ENCODE results near the gene ZBTB45. TPM values are rescaled to one million over a fixed set of nuclear protein-coding genes. Genes with fewer than 3 reads are reported as not detected.

ZBTB45 gene
- total RNA-seq, 1 experiment from 2014 or later: 19.6 TPM

DNA sequence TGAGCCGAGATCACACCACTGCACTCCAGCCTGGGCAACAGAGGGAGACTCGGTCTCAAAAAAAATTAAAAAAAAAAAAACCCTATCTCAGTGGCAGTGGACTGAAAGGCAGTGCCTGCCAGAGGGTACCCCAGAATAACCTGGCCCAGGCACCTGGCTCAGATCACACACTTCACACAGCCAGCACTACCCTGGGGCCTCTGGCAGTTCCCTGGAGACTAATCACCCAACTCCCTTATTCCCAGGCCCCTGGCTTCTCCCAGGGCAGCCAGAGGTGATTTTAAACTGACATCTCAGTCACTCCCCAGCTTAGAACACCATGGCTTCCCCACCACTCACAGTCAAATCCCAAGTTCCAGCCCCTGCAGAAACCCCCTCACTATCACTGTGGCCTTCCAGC, 4.4 kb downstream of the ZBTB45 start:
- Mint-ChIP-seq H3K36me3 (ENCODE audit: insufficient read depth, unreplicated experiment) (peaks cover 84% of the 10 kb centered on the region), H3K4me1 (ENCODE audit: low read depth, unreplicated experiment) (peaks cover 39% of the 10 kb centered on the region), H3K9me3 (ENCODE audit: low read depth, unreplicated experiment) (no peaks in the 10 kb centered on the region), H3K4me3 (ENCODE audit: low read depth, unreplicated experiment) (peak overlapping the region; percentile 16), H3K27ac (ENCODE audit: unreplicated experiment) (no peak overlapping the region), H3K27me3 (ENCODE audit: unreplicated experiment) (no peaks in the 10 kb centered on the region)
- no TSS peak for BruUV-seq (replicated peaks)
- intact Hi-C loops (cut with micrococcal nuclease; ENCODE audit: unreplicated experiment): no loop called here
- CTCF ChIA-PET: no interaction called here
- no peak for DNase-seq
- TF ChIP-seq, protein P1, sequence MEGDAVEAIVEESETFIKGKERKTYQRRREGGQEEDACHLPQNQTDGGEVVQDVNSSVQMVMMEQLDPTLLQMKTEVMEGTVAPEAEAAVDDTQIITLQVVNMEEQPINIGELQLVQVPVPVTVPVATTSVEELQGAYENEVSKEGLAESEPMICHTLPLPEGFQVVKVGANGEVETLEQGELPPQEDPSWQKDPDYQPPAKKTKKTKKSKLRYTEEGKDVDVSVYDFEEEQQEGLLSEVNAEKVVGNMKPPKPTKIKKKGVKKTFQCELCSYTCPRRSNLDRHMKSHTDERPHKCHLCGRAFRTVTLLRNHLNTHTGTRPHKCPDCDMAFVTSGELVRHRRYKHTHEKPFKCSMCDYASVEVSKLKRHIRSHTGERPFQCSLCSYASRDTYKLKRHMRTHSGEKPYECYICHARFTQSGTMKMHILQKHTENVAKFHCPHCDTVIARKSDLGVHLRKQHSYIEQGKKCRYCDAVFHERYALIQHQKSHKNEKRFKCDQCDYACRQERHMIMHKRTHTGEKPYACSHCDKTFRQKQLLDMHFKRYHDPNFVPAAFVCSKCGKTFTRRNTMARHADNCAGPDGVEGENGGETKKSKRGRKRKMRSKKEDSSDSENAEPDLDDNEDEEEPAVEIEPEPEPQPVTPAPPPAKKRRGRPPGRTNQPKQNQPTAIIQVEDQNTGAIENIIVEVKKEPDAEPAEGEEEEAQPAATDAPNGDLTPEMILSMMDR (IDR thresholded peaks at IDR 0.05; ENCODE audit: unreplicated experiment): no peak

- no peaks in the 10 kb centered on the region for H3K27me3 Mint-ChIP-seq (ENCODE audit: unreplicated experiment)
- no TSS peak for BruUV-seq (replicated peaks)
- DNase-seq: no peak
- H3K27ac Mint-ChIP-seq (ENCODE audit: unreplicated experiment): peak overlapping the region; percentile 73
- H3K4me3 Mint-ChIP-seq (ENCODE audit: low read depth, unreplicated experiment): peak overlapping the region; percentile 69
- intact Hi-C loops (cut with micrococcal nuclease; ENCODE audit: unreplicated experiment): no loop called here
- no peaks in the 10 kb centered on the region for H3K9me3 Mint-ChIP-seq (ENCODE audit: low read depth, unreplicated experiment)
- CTCF ChIA-PET: interaction anchor here (0.8 to 1.3 kb wide), 4 partner anchors 39 to 169 kb away, joined by 3 to 7 read pairs (median 4); partner anchors contain the start of genes CHMP2A, ZNF446 and ZNF584
- peaks cover 36% of the 10 kb centered on the region for H3K4me1 Mint-ChIP-seq (ENCODE audit: low read depth, unreplicated experiment)
- TF ChIP-seq, protein P1 (IDR thresholded peaks at IDR 0.05; ENCODE audit: unreplicated experiment): no peak
- H3K36me3 Mint-ChIP-seq (ENCODE audit: insufficient read depth, unreplicated experiment): peaks cover 78% of the 10 kb centered on the region
Measured at GRCh38 chr19:58514564-58515022, 5.0 kb downstream of the ZBTB45 start.

DNA sequence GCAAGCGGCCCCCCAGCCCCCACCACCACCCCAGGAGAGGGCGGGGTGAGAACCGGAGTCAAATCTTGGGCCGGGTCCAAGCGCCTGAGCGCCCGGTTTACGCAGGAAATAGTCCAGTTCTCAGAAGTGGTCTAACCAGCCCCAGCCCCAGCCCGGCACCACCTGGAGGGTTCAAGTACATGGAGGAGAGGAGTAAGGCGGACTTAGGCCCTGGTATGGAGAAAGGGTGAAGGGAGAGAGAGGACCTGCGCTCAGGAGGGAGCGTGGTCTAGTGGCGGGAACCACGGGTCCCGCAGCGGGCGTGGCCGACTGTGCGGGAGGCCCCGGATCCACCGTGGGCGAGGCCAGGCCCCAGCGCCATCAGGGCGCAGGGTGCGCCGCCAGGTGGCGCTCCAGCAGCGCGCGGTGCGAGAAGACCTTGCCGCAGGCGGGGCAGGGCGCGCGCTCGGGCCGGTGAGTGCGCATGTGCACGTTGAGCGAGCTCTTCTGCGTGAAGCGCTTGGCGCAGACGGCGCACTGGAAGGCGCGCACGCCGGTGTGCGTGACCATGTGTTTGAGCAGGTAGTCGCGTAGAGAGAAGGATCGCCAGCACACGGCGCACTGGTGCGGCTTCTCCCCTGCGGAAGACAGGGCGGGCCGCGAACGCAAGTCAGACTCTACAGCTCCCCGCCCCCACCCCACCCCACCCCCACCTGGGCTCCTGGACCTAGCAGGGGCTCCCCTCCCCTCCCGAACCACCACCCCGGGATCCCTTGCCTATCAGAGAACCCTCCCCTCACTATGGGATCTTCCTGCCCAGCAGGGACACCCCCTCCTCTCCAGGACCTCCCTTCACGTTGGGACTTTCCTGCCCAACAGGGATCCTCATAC, 5.7 kb downstream of the ZBTB45 start:
- H3K4me3 Mint-ChIP-seq (ENCODE audit: low read depth, unreplicated experiment): peak overlapping the region; percentile 69

GRCh38 chr19:58513213-58513693, 6.4 kb downstream of the ZBTB45 start:
- Mint-ChIP-seq H3K27me3 (ENCODE audit: unreplicated experiment) (no peaks in the 10 kb centered on the region), H3K4me1 (ENCODE audit: low read depth, unreplicated experiment) (peaks cover 26% of the 10 kb centered on the region), H3K4me3 (ENCODE audit: low read depth, unreplicated experiment) (peak overlapping the region; percentile 69), H3K36me3 (ENCODE audit: insufficient read depth, unreplicated experiment) (peaks cover 64% of the 10 kb centered on the region), H3K27ac (ENCODE audit: unreplicated experiment) (peak overlapping the region; percentile 73), H3K9me3 (ENCODE audit: low read depth, unreplicated experiment) (no peaks in the 10 kb centered on the region)
- no peak for DNase-seq
- TF ChIP-seq, protein P1 (IDR thresholded peaks at IDR 0.05; ENCODE audit: unreplicated experiment): no peak
- intact Hi-C loops (cut with micrococcal nuclease; ENCODE audit: unreplicated experiment): no loop called here
- CTCF ChIA-PET: interaction anchor here (0.7 to 1.3 kb wide), 4 partner anchors 9 to 168 kb away, joined by 3 to 7 read pairs (median 4); partner anchors contain the start of genes CHMP2A and ZNF446
- no TSS peak for BruUV-seq (replicated peaks)

More for the DNA sequence above, 5.7 kb downstream of the ZBTB45 start:
- Mint-ChIP-seq H3K27ac (ENCODE audit: unreplicated experiment) (peak overlapping the region; percentile 73), H3K36me3 (ENCODE audit: insufficient read depth, unreplicated experiment) (peaks cover 71% of the 10 kb centered on the region), H3K27me3 (ENCODE audit: unreplicated experiment) (no peaks in the 10 kb centered on the region), H3K9me3 (ENCODE audit: low read depth, unreplicated experiment) (no peaks in the 10 kb centered on the region), H3K4me1 (ENCODE audit: low read depth, unreplicated experiment) (peaks cover 33% of the 10 kb centered on the region)
- TF ChIP-seq, protein P1 (IDR thresholded peaks at IDR 0.05; ENCODE audit: unreplicated experiment): peak; percentile 96
- BruUV-seq (replicated peaks): no TSS peak
- DNase-seq: peak; percentile 93
- intact Hi-C loops (cut with micrococcal nuclease; ENCODE audit: unreplicated experiment): no loop called here
- CTCF ChIA-PET: interaction anchor here (0.6 to 1.3 kb wide), 6 partner anchors 9 to 169 kb away, joined by 3 to 7 read pairs (median 4); partner anchors contain the start of genes CHMP2A, ZNF446 and ZNF584
